ENCODE measurements around the gene CDKN3.
"Not testable (repeated sequence)": the region's sequence is repeated elsewhere in the genome, so short reads cannot be mapped to it uniquely, and the experiment has no call there.

CDKN3 gene

GRCh38 chr14:54440037-54440436, 43.2 kb downstream of the CDKN3 start:
- no peak for DNase-seq (ENCODE audit: insufficient read length, low spot score)
- no peak for TF ChIP-seq CTCF (IDR thresholded peaks at IDR 0.05; ENCODE audit: insufficient read depth, missing control alignments)
- no peak for FAIRE-seq

DNA sequence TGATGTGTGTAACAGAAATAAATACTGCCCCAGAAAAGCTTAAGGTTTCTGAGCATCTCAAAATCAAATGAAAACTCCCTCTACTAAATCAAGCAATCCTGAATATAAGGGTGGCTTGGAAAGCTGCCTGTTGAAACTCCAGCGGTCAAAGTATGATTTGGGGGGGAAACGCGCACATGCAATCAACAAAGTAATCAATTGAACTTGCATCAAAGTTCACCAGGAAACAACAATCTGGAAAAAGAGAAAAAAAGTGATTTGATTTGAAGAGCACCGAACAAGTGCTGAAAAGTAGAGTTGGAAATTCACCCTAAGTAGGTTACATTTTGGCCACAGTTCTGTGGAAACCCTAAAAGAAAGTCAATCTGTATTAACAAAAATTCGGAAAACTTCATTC, 43.7 kb downstream of the CDKN3 start:
- FAIRE-seq, result no peak
- no peak for TF ChIP-seq CTCF (IDR thresholded peaks at IDR 0.05; ENCODE audit: insufficient read depth, missing control alignments)

DNA sequence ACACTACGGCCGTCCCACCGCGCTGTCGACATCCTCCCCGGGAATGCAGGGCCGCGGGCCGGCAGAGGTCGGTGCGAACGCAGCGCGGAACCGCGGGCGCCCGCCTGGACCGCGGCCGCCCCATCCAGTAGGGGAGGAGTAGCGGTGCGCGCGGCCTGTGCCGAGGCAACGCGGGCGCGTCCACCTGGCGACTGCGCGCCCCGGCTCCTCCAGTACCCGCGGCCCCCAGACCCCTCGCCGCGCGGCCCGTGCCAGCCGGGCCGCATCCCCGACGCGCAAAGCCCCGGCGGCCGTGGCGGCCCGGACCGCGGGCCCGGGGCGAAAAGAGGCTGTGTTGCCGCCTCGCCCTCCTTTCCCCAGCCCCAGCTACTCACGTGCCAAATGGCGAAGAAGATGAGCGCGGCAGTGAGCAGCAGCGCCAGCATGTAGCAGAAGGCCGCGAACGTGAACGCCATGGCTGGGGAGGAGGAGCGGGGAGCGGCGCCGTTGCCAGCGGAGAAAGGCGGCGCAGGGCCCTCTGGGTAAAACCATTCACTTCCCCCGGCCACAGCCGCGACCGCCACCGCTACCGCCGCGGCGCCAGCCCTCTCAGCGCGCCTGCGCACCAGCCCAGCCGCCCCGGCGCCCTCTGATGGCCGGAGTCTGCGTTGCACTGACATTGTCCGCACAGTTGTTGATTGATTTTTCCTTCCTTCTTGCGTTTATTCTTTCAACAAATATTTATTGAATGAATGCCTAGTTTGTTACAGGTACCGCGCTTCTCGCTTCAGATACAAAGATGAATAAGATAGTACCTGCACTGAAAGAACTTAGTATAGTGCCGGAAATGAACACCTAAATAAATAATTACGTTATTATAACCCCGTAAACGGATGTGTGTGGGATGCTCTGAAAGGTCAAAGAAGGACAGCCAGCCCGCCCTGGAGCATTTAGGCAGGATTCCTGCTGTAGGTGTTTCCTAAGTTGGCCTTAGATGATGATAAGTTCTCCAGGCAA, 44.4 kb downstream of the CDKN3 start, which contains the start of gene CNIH1:
CNIH1 (minus strand) TSS at position 502 of the 996 bp plus-strand sequence; CDS start at position 455, 47 bp downstream.
- TF ChIP-seq CTCF (IDR thresholded peaks at IDR 0.05; ENCODE audit: insufficient read depth, missing control alignments), result peak; percentile 77
- FAIRE-seq, result no peak

More for the DNA sequence above, 43.7 kb downstream of the CDKN3 start:
- no peak for DNase-seq (ENCODE audit: insufficient read length, low spot score)

DNA sequence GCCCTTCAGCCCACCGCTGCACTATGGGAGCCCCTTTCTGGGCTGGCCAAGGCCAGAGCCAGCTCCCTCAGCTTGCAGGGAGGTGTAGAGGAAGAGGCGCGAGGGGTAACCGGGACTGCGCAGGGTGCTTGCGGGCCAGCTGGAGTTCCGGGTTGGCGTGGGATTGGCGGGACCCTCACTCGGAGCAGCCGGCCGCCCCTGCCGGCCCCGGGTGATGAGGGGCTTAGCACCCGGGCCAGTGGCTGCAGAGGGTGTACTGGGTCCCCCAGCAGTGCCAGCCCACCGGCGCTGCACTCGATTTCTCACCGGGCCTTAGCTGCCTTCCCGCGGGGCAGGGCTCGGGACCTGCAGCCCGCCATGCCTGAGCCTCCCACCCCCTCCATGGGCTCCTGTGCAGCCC, 46.2 kb downstream of the CDKN3 start:
- FAIRE-seq; DNase-seq (ENCODE audit: insufficient read length, low spot score): not testable (repeated sequence)

More for the DNA sequence above, 44.4 kb downstream of the CDKN3 start, which contains the start of gene CNIH1:
- peak; percentile 69 for DNase-seq (ENCODE audit: insufficient read length, low spot score)

- TF ChIP-seq CTCF (IDR thresholded peaks at IDR 0.05; ENCODE audit: insufficient read depth, missing control alignments), result no peak
- FAIRE-seq, result no peak
- no peak for DNase-seq (ENCODE audit: insufficient read length, low spot score)
These were observed 47.2 kb downstream of the CDKN3 start for GRCh38 chr14:54443981-54444380.

- DNase-seq (ENCODE audit: insufficient read length, low spot score), result no peak
- FAIRE-seq, result no peak
- TF ChIP-seq CTCF (IDR thresholded peaks at IDR 0.05; ENCODE audit: insufficient read depth, missing control alignments), result no peak
These were observed 47.9 kb downstream of the CDKN3 start for GRCh38 chr14:54444681-54445080.

- TF ChIP-seq CTCF (IDR thresholded peaks at IDR 0.05; ENCODE audit: insufficient read depth, missing control alignments), result no peak
- DNase-seq (ENCODE audit: insufficient read length, low spot score) (no peak), FAIRE-seq (no peak)
These were observed 49.4 kb downstream of the CDKN3 start for GRCh38 chr14:54446161-54446693.
